ENCODE measurements around the gene GLTPD2. TPM values are rescaled to one million over a fixed set of nuclear protein-coding genes. Genes with fewer than 3 reads are reported as not detected.
A peak's percentile ranks its signal among the peaks of the same experiment; 100 is the strongest.

The GLTPD2 gene
- total RNA-seq: 36.4 and 40.1 TPM in 2 replicates
- 80.7 and 100.0 TPM in 2 replicates for polyA plus RNA-seq

DNA sequence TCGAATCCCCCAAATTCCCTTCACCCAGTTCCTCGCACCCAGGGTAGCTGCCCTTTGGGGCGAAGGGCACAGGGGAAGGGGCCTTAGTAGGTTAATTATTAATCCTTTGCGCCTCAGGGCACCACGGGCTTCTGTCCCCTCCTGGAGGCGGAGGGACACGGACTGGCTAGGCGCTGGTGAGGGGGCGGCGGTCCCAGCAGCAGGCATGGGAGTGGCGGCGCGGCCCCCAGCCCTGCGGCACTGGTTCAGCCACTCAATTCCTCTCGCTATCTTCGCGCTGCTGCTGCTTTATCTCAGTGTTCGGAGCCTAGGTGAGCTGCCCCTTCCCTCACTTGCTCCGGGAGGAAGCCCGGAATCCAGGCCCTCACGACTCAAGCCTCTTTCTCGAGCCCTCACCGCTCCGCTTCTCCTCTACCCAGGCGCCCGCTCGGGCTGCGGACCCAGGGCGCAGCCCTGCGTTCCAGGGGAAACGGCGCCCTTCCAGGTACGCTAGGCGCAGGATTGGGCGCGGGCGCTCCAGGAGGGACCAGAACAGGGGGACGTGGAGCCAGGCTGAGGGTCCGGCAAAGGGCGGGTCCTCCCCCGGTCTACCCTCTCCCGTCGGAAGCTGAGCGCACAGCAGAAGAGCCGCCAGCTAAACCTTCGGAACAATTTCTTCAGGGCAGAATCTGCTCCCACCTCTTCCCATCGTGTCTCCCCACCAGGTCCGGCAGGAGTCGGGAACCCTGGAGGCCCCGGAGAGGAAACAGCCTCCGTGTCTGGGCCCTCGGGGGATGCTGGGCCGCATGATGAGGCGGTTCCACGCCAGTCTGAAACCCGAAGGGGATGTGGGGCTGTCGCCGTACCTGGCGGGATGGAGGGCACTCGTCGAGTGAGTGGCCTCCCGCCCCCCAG, at the start of gene GLTPD2:
GLTPD2 (plus strand) TSS at position 158 of the 894 bp plus-strand sequence; CDS start at position 206, 48 bp downstream.
- peak within 1 kb of the TSS; percentile 87 for H2AFZ ChIP-seq
- H3K36me3 ChIP-seq (replicated peaks; ENCODE audit: insufficient read depth, low read depth): no peaks in the 10 kb centered on the region
- H3K9me3 ChIP-seq (ENCODE audit: low read depth): no peaks in the 10 kb centered on the region
- 4% methylated on average over 59 of the region's 62 CpGs for WGBS (ENCODE audit: low lambda C conversion rate, missing lambda C conversion rate)
- H3K27me3 ChIP-seq: no peaks in the 10 kb centered on the region
- H3K9me2 ChIP-seq (replicated peaks; ENCODE audit: insufficient read depth): no peaks in the 10 kb centered on the region
- H3K4me1 ChIP-seq (ENCODE audit: insufficient read depth): peaks cover 21% of the 10 kb centered on the region
- DNase-seq (ENCODE audit: low spot score): peak; percentile 80
- peak within 1 kb of the TSS; percentile 92 for H3K4me2 ChIP-seq
- peaks cover 11% of the 10 kb centered on the region for H3K79me2 ChIP-seq
- no peaks in the 10 kb centered on the region for H4K20me1 ChIP-seq (ENCODE audit: insufficient read depth, poor library complexity, severe bottlenecking)
- TF ChIP-seq, protein P1, sequence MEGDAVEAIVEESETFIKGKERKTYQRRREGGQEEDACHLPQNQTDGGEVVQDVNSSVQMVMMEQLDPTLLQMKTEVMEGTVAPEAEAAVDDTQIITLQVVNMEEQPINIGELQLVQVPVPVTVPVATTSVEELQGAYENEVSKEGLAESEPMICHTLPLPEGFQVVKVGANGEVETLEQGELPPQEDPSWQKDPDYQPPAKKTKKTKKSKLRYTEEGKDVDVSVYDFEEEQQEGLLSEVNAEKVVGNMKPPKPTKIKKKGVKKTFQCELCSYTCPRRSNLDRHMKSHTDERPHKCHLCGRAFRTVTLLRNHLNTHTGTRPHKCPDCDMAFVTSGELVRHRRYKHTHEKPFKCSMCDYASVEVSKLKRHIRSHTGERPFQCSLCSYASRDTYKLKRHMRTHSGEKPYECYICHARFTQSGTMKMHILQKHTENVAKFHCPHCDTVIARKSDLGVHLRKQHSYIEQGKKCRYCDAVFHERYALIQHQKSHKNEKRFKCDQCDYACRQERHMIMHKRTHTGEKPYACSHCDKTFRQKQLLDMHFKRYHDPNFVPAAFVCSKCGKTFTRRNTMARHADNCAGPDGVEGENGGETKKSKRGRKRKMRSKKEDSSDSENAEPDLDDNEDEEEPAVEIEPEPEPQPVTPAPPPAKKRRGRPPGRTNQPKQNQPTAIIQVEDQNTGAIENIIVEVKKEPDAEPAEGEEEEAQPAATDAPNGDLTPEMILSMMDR (IDR thresholded peaks at IDR 0.05; ENCODE audit: poor library complexity): no peak
- TF ChIP-seq EZH2 (IDR thresholded peaks at IDR 0.05; ENCODE audit: borderline replicate concordance): no peak
- TF ChIP-seq EZH2phosphoT487 (IDR thresholded peaks at IDR 0.05; ENCODE audit: low read depth, severe bottlenecking, unreplicated experiment): no peak
- H3K27ac ChIP-seq: peak within 1 kb of the TSS; percentile 99
- peak within 1 kb of the TSS; percentile 99 for H3K4me3 ChIP-seq

DNA sequence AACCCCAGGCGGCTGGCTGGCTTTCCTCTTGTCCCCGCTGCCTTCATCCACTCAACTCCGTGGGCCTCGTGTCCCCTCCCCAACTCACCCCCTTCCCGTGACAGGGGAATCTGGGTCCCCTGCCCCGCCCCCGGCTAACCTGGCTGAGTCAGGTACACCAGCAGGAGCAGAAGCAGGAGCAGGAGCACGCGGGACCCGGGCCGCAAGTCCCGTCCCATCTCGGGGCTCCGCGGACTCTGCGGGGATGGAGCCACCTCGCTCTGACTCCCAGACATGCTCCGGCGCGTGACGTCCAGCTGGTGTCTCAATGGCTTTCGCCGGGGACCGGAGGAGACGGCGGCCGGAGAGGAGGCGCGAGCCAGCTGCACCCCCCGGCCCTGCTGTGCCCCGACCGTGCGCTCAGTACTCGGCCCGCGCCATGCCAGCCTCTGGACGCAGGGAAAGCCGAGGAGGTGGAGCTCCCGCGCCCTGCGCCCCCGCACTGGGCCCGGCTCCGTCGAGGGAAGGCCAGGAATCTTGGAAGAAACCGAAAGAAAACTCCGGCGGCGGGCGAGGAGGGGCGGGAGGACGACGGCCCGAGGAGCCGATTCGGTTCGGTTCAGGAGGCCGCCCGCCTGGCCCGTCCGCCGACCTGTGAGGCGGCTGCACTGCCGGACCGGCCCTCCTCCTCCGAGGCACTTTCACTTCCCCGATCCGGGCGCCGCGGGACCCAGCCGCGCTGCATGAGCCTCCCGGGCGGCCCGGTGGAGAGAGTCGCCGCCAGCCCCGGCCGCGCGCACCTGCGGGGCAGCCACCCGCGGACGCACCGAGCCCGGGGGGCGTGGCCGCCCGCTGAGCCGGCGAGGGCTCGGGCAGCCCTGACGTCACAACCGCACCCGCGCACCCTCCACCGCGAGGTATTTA, 49.4 kb upstream of the GLTPD2 start, which contains the start of the genes CXCL16 and ZMYND15:
CXCL16 (minus strand) TSS at position 807 of the 903 bp plus-strand sequence; CDS start at position 218, 589 bp downstream.
ZMYND15 (plus strand) TSS at position 712 of the 903 bp plus-strand sequence. CDS start 716 bp downstream, outside the sequence.
- H3K4me1 ChIP-seq (ENCODE audit: insufficient read depth): peaks cover 5% of the 10 kb centered on the region
- no peaks in the 10 kb centered on the region for H3K9me2 ChIP-seq (replicated peaks; ENCODE audit: insufficient read depth)
- H3K4me3 ChIP-seq: peak within 1 kb of the TSS; percentile 91
- H2AFZ ChIP-seq: peak within 1 kb of the TSS; percentile 91
- peak within 1 kb of the TSS; percentile 98 for H3K4me2 ChIP-seq
- 1% methylated on average over 74 of the region's 100 CpGs for WGBS (ENCODE audit: low lambda C conversion rate, missing lambda C conversion rate)
- TF ChIP-seq, protein P1 (IDR thresholded peaks at IDR 0.05; ENCODE audit: poor library complexity): no peak
- TF ChIP-seq EZH2 (IDR thresholded peaks at IDR 0.05; ENCODE audit: borderline replicate concordance) (no peak), EZH2phosphoT487 (IDR thresholded peaks at IDR 0.05; ENCODE audit: low read depth, severe bottlenecking, unreplicated experiment) (no peak)
- peaks cover 12% of the 10 kb centered on the region for H3K27me3 ChIP-seq
- no peaks in the 10 kb centered on the region for H3K79me2 ChIP-seq
- peak; percentile 90 for DNase-seq (ENCODE audit: low spot score)
- H4K20me1 ChIP-seq (ENCODE audit: insufficient read depth, poor library complexity, severe bottlenecking): no peaks in the 10 kb centered on the region
- peak within 1 kb of the TSS; percentile 92 for H3K27ac ChIP-seq
- no peaks in the 10 kb centered on the region for H3K36me3 ChIP-seq (replicated peaks; ENCODE audit: insufficient read depth, low read depth)
- H3K9me3 ChIP-seq (ENCODE audit: low read depth): no peaks in the 10 kb centered on the region

DNA sequence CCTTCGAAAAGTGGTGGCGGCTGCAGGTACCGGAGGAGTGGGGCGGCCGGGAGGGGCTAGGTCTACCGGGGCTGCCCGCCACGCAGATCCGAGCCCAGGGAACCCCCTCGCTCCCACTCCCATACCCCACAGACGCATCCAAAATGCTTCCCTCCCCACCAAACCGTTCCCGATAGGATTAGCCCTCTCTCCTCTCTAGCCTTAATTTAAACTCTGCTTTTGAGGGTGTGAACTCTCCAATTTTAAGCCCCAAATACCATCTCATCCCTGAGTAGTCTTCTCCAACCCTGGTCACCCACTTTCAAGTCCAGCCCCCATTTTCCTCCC, 48.8 kb upstream of the GLTPD2 start:
- Histone ChIP-seq H3K9me2 (replicated peaks; ENCODE audit: insufficient read depth) (no peaks in the 10 kb centered on the region), H3K36me3 (replicated peaks; ENCODE audit: insufficient read depth, low read depth) (no peaks in the 10 kb centered on the region), H3K27ac (peak overlapping the region; percentile 12), H3K4me3 (peak overlapping the region; percentile 91), H2AFZ (peak overlapping the region; percentile 91), H4K20me1 (ENCODE audit: insufficient read depth, poor library complexity, severe bottlenecking) (no peaks in the 10 kb centered on the region), H3K79me2 (no peaks in the 10 kb centered on the region), H3K27me3 (peaks cover 19% of the 10 kb centered on the region), H3K4me2 (peak overlapping the region; percentile 98), H3K9me3 (ENCODE audit: low read depth) (no peaks in the 10 kb centered on the region), H3K4me1 (ENCODE audit: insufficient read depth) (peaks cover 7% of the 10 kb centered on the region)
- no peak for DNase-seq (ENCODE audit: low spot score)
- TF ChIP-seq EZH2phosphoT487 (IDR thresholded peaks at IDR 0.05; ENCODE audit: low read depth, severe bottlenecking, unreplicated experiment): no peak
- TF ChIP-seq, protein P1 (IDR thresholded peaks at IDR 0.05; ENCODE audit: poor library complexity): no peak
- TF ChIP-seq EZH2 (IDR thresholded peaks at IDR 0.05; ENCODE audit: borderline replicate concordance): no peak
- WGBS (ENCODE audit: low lambda C conversion rate, missing lambda C conversion rate): 19% methylated on average over 7 of the region's 13 CpGs

Data from hepatocyte (in vitro differentiated cells).